ENCODE measurements around the gene INPP1.

INPP1 gene

GRCh38 chr2:190318931-190319554 is 24.3 kb upstream of the INPP1 start:
- DNase-seq (ENCODE audit: low read depth, low spot score): no peak
- POLR2A ChIA-PET: no interaction called here

GRCh38 chr2:190319555-190320498 is 23.6 kb upstream of the INPP1 start, which contains the start of gene HIBCH:
TSS of gene HIBCH (minus strand) at chr2:190319826. CDS start at chr2:190319750, 76 bp downstream.
- peak within 1 kb of the TSS; percentile 78 for H3K4me3 ChIP-seq (ENCODE audit: low read depth, low read length)
- ChIA-PET CTCF (interaction anchor here (0.7 to 3.6 kb wide), 22 partner anchors 8 to 557 kb away, joined by 3 to 28 read pairs (median 4); partner anchors contain the start of genes INPP1 and OSGEPL1), POLR2A (interaction anchor here (0.6 kb wide), 1 partner anchor 27 kb away, joined by 3 read pairs; no protein-coding TSS in a partner anchor)
- peak; percentile 91 for TF ChIP-seq CTCF (IDR thresholded peaks at IDR 0.05; ENCODE audit: insufficient read depth, low read length, missing control alignments)
- peak; percentile 86 for DNase-seq (ENCODE audit: low read depth, low spot score)

More at GRCh38 chr2:190318931-190319554, 24.3 kb upstream of the INPP1 start:
- CTCF ChIA-PET: interaction anchor here (0.6 to 3.6 kb wide), 14 partner anchors 9 to 556 kb away, joined by 3 to 28 read pairs (median 4); partner anchors contain the start of genes INPP1 and OSGEPL1
- H3K4me3 ChIP-seq (ENCODE audit: low read depth, low read length): peak overlapping the region; percentile 78
- TF ChIP-seq CTCF (IDR thresholded peaks at IDR 0.05; ENCODE audit: insufficient read depth, low read length, missing control alignments): no peak

GRCh38 chr2:190320696-190321095 is 22.7 kb upstream of the INPP1 start:
- no peak for DNase-seq (ENCODE audit: low read depth, low spot score)
- POLR2A ChIA-PET: no interaction called here
- no peak for TF ChIP-seq CTCF (IDR thresholded peaks at IDR 0.05; ENCODE audit: insufficient read depth, low read length, missing control alignments)
- H3K4me3 ChIP-seq (ENCODE audit: low read depth, low read length): no peak overlapping the region
- CTCF ChIA-PET: interaction anchor here (0.7 to 3.6 kb wide), 16 partner anchors 8 to 237 kb away, joined by 3 to 28 read pairs (median 3); partner anchors contain the start of gene INPP1

- H3K4me3 ChIP-seq (ENCODE audit: low read depth, low read length): no peak overlapping the region
- DNase-seq (ENCODE audit: low read depth, low spot score): no peak
- ChIA-PET POLR2A (no interaction called here), CTCF (interaction anchor here (0.6 kb wide), 1 partner anchor 46 kb away, joined by 3 read pairs; no protein-coding TSS in a partner anchor)
- TF ChIP-seq CTCF (IDR thresholded peaks at IDR 0.05; ENCODE audit: insufficient read depth, low read length, missing control alignments): no peak
Observed at GRCh38 chr2:190323406-190323805, 20.0 kb upstream of the INPP1 start.

GRCh38 chr2:190325588-190325987 is 17.8 kb upstream of the INPP1 start:
- no peak for DNase-seq (ENCODE audit: low read depth, low spot score)
- POLR2A ChIA-PET: no interaction called here
- CTCF ChIA-PET: interaction anchor here (1.7 kb wide), 1 partner anchor 19 kb away, joined by 3 read pairs; no protein-coding TSS in a partner anchor
- no peak overlapping the region for H3K4me3 ChIP-seq (ENCODE audit: low read depth, low read length)
- no peak for TF ChIP-seq CTCF (IDR thresholded peaks at IDR 0.05; ENCODE audit: insufficient read depth, low read length, missing control alignments)

Measured in AG04449 (cell line).